ENCODE measurements around the gene ADD3.

GRCh38 chr10:109976681-109977080 is 31.1 kb upstream of the ADD3 start:
- TF ChIP-seq TAF1 (conservative IDR thresholded peaks at IDR 0.05), result no peak
- no peak for TF ChIP-seq CTCF (IDR thresholded peaks at IDR 0.05; ENCODE audit: low read depth, low read length, missing input control)
- TF ChIP-seq RAD21 (IDR thresholded peaks at IDR 0.05), result no peak
- TF ChIP-seq ATF3 (IDR thresholded peaks at IDR 0.05), result no peak
- no peak for TF ChIP-seq ZBTB33 (IDR thresholded peaks at IDR 0.05)
- no peak for TF ChIP-seq YY1 (IDR thresholded peaks at IDR 0.05)
- TF ChIP-seq REST (IDR thresholded peaks at IDR 0.05), result no peak
- TF ChIP-seq RXRA (IDR thresholded peaks at IDR 0.05), result no peak
- no peak for TF ChIP-seq MAX (IDR thresholded peaks at IDR 0.05)
